GM21367 (cell line): ENCODE results near the gene ANKLE2.
A peak's percentile ranks its signal among the peaks of the same experiment; 100 is the strongest.
"Not testable (repeated sequence)": the region's sequence is repeated elsewhere in the genome, so short reads cannot be mapped to it uniquely, and the experiment has no call there.

ENCODE experiments used
- ATAC-seq: cut with Tn5 transposase; IDR thresholded peaks from one replicate; pipeline ENCODE4 v1.9.1; 2021; ENCODE audit not compliant: unreplicated experiment

ANKLE2 gene

GRCh38 chr12:132761032-132761920 lies at the start of gene ANKLE2:
Gene ANKLE2, minus strand, starts transcription at chr12:132761832. Its CDS starts 34 bp downstream, at chr12:132761798.
- peak; percentile 17 for ATAC-seq

GRCh38 chr12:132809391-132809790 lies 47.8 kb upstream of the ANKLE2 start:
- not testable (repeated sequence) for ATAC-seq

GRCh38 chr12:132807295-132808092 lies 45.9 kb upstream of the ANKLE2 start:
- no peak for ATAC-seq

GRCh38 chr12:132806857-132807256 lies 45.2 kb upstream of the ANKLE2 start:
- ATAC-seq = no peak

GRCh38 chr12:132804426-132804861 lies 42.8 kb upstream of the ANKLE2 start:
- ATAC-seq = no peak

GRCh38 chr12:132803888-132804287 lies 42.3 kb upstream of the ANKLE2 start:
- no peak for ATAC-seq

- ATAC-seq = no peak
These were observed 41.5 kb upstream of the ANKLE2 start for GRCh38 chr12:132803125-132803524.

- ATAC-seq = no peak
These were observed 40.1 kb upstream of the ANKLE2 start for GRCh38 chr12:132801741-132802140.

GRCh38 chr12:132798836-132799235 lies 37.2 kb upstream of the ANKLE2 start:
- no peak for ATAC-seq

- no peak for ATAC-seq
These were observed 36.4 kb upstream of the ANKLE2 start for GRCh38 chr12:132797820-132798570.

GRCh38 chr12:132795847-132796246 lies 34.2 kb upstream of the ANKLE2 start:
- ATAC-seq = no peak

GRCh38 chr12:132791940-132792339 lies 30.3 kb upstream of the ANKLE2 start:
- ATAC-seq = not testable (repeated sequence)

- ATAC-seq = no peak
These were observed 27.5 kb upstream of the ANKLE2 start for GRCh38 chr12:132789099-132789471.

- no peak for ATAC-seq
These were observed 26.9 kb upstream of the ANKLE2 start for GRCh38 chr12:132788375-132789098.

GRCh38 chr12:132787877-132788276 lies 26.2 kb upstream of the ANKLE2 start:
- no peak for ATAC-seq

GRCh38 chr12:132786192-132786591 lies 24.6 kb upstream of the ANKLE2 start:
- no peak for ATAC-seq

GRCh38 chr12:132784580-132784979 lies 22.9 kb upstream of the ANKLE2 start:
- no peak for ATAC-seq

GRCh38 chr12:132783917-132784531 lies 22.4 kb upstream of the ANKLE2 start:
- ATAC-seq = no peak

- no peak for ATAC-seq
These were observed 20.3 kb upstream of the ANKLE2 start for GRCh38 chr12:132781938-132782337.

- ATAC-seq = no peak
These were observed 18.2 kb upstream of the ANKLE2 start for GRCh38 chr12:132779781-132780353.
